ENCODE results near the gene NAV2.
"Not testable (repeated sequence)": the region's sequence is repeated elsewhere in the genome, so short reads cannot be mapped to it uniquely, and the experiment has no call there.

Gene NAV2

DNA sequence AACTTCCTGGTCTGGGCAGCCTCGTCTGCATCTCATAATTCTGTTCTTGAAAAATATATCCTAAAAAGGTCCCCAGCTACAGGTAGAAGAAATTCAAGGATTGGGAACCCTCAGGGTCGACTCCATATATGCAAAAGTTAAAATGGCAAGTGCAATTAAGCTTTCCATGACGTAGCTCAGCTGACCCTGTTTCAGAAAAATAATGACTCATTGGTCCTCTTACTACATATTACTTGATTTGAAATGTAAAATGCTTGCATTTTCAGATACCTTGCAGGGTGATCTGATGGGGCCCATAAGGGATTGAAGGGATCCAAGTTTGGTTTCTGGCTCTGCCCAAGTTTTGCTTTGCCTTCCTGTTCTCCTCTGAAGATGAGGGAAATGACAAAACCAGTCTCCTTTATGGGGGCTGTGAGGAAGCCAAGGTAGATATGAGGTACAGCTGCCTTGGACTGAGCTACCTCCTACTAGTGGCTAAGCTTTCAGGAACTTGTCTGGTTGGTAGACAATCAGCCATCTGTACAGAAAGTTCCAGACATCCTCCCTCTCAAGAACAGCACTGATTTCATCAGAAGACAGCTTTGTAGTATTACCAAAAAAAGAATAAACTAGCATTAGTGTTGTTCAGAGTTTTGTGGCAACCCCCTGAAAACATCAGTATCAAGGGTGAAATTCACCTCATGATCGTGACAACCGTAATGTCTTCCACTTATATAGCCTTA is 270.3 kb downstream of the NAV2 start:
- DNase-seq, result no peak

DNA sequence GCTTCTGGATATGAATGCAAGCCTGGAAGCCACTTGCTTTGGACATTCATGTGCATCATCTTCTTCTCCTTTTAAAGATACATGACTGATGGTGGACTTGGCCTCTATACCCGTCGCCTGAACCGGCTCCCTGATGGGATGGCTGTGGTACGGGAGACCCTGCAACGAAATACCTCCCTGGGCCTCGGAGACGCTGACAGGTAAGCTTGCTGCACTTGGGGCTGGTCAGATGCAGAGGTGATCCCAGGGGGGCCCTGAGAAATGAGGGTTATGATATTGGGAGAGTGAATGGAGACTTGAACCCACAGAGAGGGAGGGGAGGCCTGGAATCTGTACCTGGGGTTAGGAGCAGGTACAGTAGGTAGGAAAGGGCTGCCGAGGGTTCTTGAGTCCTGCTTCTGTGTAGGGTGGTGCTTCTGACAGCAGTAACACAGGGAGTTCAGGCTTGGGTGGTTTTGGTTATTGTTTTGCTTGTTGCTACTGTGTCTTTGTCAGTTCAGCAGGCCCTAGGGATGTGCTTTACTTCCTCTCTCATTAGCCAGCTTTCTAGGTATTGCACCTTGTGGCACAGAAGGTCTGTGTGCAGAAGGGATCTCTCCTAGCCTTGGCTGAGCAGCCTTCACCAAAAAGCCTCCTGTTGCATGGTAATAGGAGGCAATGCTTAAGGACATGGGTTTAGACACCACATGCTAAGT is 271.6 kb downstream of the NAV2 start:
- no peak for DNase-seq

- no peak for DNase-seq
These were observed 272.5 kb downstream of the NAV2 start for GRCh38 chr11:19985111-19985510.

- DNase-seq, result no peak
These were observed 274.7 kb downstream of the NAV2 start for GRCh38 chr11:19987331-19987801.

DNA sequence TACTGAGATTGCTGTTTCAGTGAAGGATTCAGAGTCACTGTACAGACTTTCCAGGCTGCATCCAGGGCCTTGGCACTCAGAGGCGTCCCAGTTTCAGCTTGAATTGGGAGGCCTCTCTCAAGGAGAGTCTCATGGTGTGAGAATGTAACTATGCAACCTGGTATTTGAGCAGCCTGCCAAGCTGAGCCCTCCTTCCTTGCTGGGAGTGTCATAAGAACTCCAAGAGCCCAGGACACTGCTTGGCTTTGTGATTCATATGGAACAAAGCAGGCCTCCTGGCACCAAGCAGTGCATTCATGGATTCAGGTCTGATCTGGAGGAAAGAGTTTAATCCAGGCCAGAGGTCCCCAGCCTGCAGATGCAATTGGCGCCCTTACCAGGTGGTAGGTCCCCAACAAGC is 276.0 kb downstream of the NAV2 start:
- no peak for DNase-seq

- no peak for DNase-seq
These were observed 276.6 kb downstream of the NAV2 start for GRCh38 chr11:19989191-19989590.

GRCh38 chr11:19992162-19992561 is 279.5 kb downstream of the NAV2 start:
- DNase-seq, result no peak

DNA sequence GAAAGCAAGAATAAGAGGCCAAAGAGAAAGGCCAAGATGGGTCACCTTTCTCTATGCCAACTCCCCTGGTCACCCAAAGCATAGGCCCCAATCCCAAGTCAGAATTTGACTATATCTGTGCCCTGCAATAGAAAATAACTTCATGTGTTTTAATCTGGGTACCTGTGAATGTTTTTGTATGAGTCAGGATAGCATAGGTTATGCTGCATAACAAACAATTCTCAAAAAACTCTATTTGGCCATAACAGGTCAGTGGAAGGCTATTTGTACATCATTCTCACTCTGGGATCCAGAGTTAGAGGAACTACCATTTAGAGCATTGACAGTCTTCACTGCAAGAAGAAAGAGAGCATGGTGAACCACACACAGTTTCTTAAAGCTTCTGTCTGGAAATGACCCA is 280.4 kb downstream of the NAV2 start:
- DNase-seq, result no peak

GRCh38 chr11:19994672-19995071 is 282.0 kb downstream of the NAV2 start:
- DNase-seq, result no peak

GRCh38 chr11:19995145-19995544 is 282.5 kb downstream of the NAV2 start:
- no peak for DNase-seq

- DNase-seq, result no peak
These were observed 283.9 kb downstream of the NAV2 start for GRCh38 chr11:19996571-19996970.

GRCh38 chr11:20000022-20000350 is 287.3 kb downstream of the NAV2 start:
- no peak for DNase-seq

DNA sequence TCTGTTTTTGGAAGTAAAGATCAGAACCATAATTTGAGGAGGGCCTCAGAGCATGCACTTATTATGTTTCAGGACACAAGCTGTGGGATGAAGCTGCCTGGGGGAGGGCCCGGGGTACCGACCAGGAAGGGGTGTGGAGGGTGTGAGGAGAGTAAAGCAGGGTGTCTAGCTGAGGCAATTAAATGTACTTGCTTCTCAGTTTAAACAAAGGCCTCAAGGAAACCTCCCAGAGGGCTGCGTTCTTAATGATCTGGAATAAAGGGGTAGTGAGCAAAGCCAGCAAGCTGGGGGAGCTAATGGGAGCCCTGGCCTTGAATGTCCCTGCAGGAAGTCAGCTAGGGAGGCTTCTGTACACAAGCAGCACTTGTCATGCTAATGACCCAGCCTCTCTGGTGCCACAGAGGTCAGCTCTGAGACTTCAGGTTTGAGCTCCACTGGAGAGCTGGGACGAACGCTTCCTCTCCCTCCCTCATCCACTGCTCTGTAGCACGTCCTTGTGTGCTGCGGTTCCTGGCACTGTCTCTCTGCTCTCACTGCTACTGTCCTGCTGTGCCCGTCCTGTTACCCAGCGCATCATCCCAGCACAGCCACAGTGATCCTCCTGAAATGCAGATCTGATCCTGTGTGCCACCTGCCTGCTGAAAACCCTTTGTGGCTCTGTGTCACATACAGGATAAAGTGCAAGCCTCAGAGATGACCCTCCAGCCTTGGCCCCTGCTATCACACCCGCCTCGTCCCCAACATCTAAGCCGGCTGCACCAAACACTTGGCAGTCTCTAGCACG is 287.9 kb downstream of the NAV2 start:
- DNase-seq, result no peak

- DNase-seq, result no peak
These were observed 289.9 kb downstream of the NAV2 start for GRCh38 chr11:20002312-20003216.

DNA sequence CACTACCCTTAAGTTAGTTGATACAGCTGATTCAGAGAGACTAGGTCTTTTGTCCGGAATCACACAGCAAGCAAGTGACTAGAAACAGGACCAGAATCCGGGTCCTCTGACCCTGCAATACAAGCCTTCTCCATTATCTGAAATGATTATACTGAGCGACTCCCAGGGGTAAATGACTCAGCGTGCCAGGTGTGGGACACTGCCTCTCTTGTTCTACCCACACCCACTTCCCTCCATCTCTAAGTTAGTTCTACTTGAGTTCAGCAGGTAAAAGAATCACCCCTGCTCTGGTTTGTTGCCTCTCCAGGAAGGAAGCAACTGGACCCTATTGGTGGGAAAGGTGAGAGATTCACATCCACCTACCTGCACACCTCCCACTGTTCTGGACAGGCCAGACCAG is 290.7 kb downstream of the NAV2 start:
- DNase-seq, result no peak

DNA sequence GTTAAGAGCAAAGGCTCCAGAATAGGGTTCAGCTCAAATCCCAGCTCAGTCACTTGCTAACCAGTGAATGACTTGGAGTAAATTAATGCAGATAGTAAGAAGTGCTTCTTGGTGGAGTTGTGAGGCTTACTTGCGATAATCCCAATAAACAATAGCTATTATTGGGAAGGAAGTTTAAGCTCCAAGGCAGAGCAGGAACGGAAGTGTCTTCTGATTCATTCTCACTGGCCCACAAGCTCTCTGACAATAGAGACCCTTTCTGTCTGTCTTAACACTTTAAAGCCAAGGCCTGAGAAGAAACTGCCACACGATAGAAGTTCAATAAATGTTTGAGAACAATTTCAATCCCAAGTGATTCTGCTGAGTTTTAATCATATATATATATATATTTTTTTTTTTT is 292.2 kb downstream of the NAV2 start:
- no peak for DNase-seq

DNA sequence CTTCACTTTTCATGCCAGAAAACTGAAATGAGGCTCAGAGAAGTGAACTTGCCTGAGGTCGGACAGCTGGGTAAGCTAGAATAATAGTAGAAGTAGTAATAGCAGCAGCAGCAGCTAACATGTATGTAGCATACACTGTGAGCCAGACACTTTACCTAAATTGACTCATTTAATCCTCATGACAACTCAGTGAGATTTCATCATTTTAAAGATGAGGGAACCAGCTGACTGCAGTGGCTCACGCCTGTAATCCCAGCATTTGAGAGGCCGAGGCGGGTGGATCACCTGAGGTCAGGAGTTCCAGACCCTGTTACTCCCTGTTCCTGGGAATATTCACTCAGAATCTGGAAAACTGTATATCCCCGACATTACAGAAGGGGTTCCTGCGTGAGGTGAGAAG is 293.1 kb downstream of the NAV2 start:
- no peak for DNase-seq

DNA sequence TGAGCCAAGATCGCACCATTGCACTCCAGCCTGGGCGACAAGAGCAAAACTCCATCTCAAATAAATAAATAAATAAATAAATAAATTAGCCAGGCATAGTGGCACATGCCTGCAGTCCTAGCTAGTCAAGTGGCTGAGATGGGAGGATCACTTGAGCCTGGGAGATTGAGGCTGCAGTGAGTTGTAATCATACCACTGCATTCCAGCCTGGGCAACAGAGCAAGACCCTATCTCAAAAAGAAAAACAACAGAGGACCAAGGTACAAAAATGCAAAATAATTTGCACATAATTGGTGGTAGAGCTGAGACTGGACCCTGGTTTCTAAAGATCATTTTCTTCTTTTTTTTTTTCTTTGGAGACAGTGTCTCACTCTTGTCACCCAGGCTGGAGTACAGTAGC is 294.0 kb downstream of the NAV2 start:
- not testable (repeated sequence) for DNase-seq

DNA sequence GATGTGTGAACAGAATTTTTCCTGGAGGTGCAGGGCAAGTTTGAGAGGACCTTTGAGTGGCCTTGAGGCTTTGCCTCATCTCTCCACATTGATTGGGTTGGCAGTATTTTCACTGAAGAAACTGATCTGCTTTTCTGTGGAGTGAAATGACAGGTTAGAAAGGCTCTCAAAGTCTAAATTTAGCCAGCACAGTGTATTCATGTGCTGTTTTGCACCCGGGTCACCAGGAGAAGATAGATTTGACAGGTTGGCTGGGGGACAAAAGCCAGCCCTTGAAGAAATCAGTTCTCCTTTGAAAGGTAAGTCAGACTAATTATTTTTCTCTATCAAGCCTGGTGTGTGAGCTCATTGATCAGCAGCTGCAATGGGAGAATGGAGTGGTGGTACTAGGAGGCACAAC is 294.7 kb downstream of the NAV2 start:
- DNase-seq, result no peak

DNA sequence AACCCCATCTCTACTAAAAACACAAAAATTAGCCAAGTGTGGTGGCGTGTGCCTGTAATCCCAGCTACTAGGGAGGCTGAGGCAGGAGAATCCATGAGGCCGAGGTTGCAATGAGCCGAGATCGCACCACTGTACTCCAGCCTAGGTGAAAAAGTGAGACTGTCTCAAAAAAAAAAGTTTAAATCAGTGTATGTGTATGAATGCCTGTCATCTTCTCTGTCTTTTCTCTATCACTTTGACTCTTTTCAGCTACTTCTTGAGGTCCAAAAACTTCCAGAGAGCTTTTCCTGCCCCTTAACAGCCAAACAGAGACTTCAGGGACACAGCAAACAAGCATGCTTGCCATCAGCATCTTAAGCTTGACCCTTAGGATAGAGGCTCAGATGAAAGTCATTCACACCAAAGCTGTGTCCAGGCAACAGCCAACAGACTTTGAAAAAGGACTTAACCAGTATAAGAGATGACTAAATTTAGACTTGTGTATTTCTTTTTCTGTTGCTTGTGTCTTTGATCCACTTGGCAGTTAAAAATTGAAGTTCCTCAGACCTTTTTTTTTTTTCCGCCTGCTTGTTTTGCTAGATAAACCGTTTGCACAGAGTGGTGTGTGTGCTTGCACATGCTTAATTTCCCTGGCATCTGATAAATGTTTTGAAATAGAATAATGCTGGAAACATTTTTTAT is 295.7 kb downstream of the NAV2 start:
- DNase-seq, result no peak

- DNase-seq, result no peak
These were observed 296.4 kb downstream of the NAV2 start for GRCh38 chr11:20008871-20009644.

Measured in DMS 273 treated with DMSO at 0.1 percent for 48 hours (cell line).